ENCODE measurements around the gene SCFD2. TPM values are rescaled to one million over a fixed set of nuclear protein-coding genes. Genes with fewer than 3 reads are reported as not detected.

Gene SCFD2
- total RNA-seq, 1 donor from 2014 or later, result 11.9 TPM

DNA sequence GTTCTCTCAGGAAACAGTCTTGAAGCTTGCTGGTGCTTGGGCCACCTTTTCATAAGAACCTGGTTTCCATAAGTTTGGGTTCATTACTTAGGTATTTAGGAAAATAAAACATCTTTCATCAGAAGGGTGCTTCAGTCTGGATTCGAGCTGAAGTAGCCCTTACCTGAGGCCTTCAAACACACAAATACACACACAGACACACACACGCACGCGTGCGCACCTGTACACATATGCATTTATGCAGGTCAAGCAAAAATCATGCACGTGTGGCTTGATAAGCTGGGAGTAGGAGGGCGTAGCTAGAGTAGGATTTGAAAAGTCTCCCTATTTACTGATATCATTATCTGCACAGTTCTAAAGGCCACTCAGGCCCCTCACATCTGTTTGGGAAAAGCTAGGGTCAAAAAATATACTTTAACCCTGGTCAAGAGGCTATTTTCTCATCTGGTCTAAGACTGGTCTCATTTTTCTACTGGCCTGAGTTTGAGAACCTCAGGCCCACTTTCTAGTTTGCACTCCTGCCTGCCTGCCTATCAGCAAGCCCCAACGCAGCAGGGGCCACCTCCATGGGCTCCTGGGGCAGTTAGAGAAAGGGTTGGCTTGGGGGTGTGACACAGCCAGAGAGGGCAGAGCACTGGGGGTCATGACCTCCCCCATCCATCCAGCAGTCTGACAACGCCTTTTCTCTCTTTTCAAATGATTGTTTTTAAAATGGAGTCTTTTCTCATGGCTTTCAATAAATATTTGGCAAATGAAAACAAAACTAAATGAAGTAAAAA lies 439.5 kb downstream of the SCFD2 start:
- no peaks in the 10 kb centered on the region for H3K79me2 ChIP-seq (ENCODE audit: insufficient read depth, low read length)
- TF ChIP-seq, protein P1, sequence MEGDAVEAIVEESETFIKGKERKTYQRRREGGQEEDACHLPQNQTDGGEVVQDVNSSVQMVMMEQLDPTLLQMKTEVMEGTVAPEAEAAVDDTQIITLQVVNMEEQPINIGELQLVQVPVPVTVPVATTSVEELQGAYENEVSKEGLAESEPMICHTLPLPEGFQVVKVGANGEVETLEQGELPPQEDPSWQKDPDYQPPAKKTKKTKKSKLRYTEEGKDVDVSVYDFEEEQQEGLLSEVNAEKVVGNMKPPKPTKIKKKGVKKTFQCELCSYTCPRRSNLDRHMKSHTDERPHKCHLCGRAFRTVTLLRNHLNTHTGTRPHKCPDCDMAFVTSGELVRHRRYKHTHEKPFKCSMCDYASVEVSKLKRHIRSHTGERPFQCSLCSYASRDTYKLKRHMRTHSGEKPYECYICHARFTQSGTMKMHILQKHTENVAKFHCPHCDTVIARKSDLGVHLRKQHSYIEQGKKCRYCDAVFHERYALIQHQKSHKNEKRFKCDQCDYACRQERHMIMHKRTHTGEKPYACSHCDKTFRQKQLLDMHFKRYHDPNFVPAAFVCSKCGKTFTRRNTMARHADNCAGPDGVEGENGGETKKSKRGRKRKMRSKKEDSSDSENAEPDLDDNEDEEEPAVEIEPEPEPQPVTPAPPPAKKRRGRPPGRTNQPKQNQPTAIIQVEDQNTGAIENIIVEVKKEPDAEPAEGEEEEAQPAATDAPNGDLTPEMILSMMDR (IDR thresholded peaks at IDR 0.05; ENCODE audit: insufficient read depth, low read depth, low read length), result no peak
- TF ChIP-seq EZH2 (IDR thresholded peaks at IDR 0.05; ENCODE audit: insufficient read depth, low read length), result no peak
- no peak overlapping the region for H2AFZ ChIP-seq (ENCODE audit: low read depth, low read length)
- H3K4me3 Mint-ChIP-seq (ENCODE audit: unreplicated experiment), result no peak overlapping the region
- no peaks in the 10 kb centered on the region for H3K27me3 Mint-ChIP-seq (ENCODE audit: low read depth, unreplicated experiment)
- H3K9me3 Mint-ChIP-seq (ENCODE audit: unreplicated experiment), result no peaks in the 10 kb centered on the region
- H3K4me2 ChIP-seq (ENCODE audit: low read length), result peak overlapping the region; percentile 30
- no peak for DNase-seq (ENCODE audit: low read depth)
- no peaks in the 10 kb centered on the region for H3K9me3 ChIP-seq (ENCODE audit: insufficient read depth, low read depth, low read length)
- H3K36me3 ChIP-seq (ENCODE audit: insufficient read depth, low read length), result no peaks in the 10 kb centered on the region
- no peaks in the 10 kb centered on the region for H3K36me3 Mint-ChIP-seq (ENCODE audit: low read depth, unreplicated experiment)
- no peak for FAIRE-seq
- H3K4me3 ChIP-seq (ENCODE audit: insufficient read depth, low read depth, low read length), result no peak overlapping the region
- no peak overlapping the region for H3K27ac Mint-ChIP-seq (ENCODE audit: unreplicated experiment)
- no peak overlapping the region for H3K27ac ChIP-seq (ENCODE audit: low read depth, low read length)
- H3K4me1 ChIP-seq (ENCODE audit: insufficient read depth, low read length), result peaks cover 3% of the 10 kb centered on the region
- no peaks in the 10 kb centered on the region for H3K27me3 ChIP-seq (ENCODE audit: insufficient read depth, low read length)
- no peaks in the 10 kb centered on the region for H4K20me1 ChIP-seq (ENCODE audit: insufficient read depth, low read length)
- no peak overlapping the region for H3K9ac ChIP-seq (ENCODE audit: low read length)
- peaks cover 6% of the 10 kb centered on the region for H3K4me1 Mint-ChIP-seq (ENCODE audit: low read depth, unreplicated experiment)

DNA sequence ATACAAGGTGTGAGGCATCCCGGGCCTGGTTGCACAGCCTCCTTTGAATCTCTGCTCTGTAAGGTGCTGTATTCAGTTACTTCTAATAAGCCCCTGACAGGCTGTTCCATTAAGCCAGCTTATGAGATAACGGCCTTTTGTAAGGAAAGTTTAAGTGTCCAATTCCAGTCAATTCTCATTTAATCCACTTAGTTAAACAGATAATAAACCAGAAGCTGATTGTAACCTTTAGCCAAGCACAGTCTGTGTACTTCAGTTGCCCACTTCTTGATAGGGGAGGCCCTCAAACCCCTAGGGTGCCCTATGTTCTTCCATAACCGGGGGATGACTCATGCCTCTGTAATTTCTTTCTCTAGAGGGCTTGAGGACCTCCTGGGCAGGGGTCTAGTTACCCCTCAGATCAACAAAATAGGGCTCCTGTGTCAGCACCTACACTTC lies 440.3 kb downstream of the SCFD2 start:
- H3K4me3 Mint-ChIP-seq (ENCODE audit: unreplicated experiment), result no peak overlapping the region
- FAIRE-seq (no peak), DNase-seq (ENCODE audit: low read depth) (peak; percentile 8)
- no peak overlapping the region for H2AFZ ChIP-seq (ENCODE audit: low read depth, low read length)
- no peak overlapping the region for H3K27ac Mint-ChIP-seq (ENCODE audit: unreplicated experiment)
- no peaks in the 10 kb centered on the region for H3K79me2 ChIP-seq (ENCODE audit: insufficient read depth, low read length)
- H3K9me3 Mint-ChIP-seq (ENCODE audit: unreplicated experiment), result no peaks in the 10 kb centered on the region
- H3K27me3 ChIP-seq (ENCODE audit: insufficient read depth, low read length), result no peaks in the 10 kb centered on the region
- H3K27ac ChIP-seq (ENCODE audit: low read depth, low read length), result no peak overlapping the region
- no peaks in the 10 kb centered on the region for H3K36me3 ChIP-seq (ENCODE audit: insufficient read depth, low read length)
- H3K27me3 Mint-ChIP-seq (ENCODE audit: low read depth, unreplicated experiment), result no peaks in the 10 kb centered on the region
- H3K4me1 Mint-ChIP-seq (ENCODE audit: low read depth, unreplicated experiment), result peaks cover 6% of the 10 kb centered on the region
- H3K4me1 ChIP-seq (ENCODE audit: insufficient read depth, low read length), result peaks cover 3% of the 10 kb centered on the region
- H3K4me2 ChIP-seq (ENCODE audit: low read length), result peak overlapping the region; percentile 30
- no peaks in the 10 kb centered on the region for H3K9me3 ChIP-seq (ENCODE audit: insufficient read depth, low read depth, low read length)
- H3K4me3 ChIP-seq (ENCODE audit: insufficient read depth, low read depth, low read length), result no peak overlapping the region
- no peaks in the 10 kb centered on the region for H4K20me1 ChIP-seq (ENCODE audit: insufficient read depth, low read length)
- H3K36me3 Mint-ChIP-seq (ENCODE audit: low read depth, unreplicated experiment), result no peaks in the 10 kb centered on the region
- TF ChIP-seq, protein P1 (IDR thresholded peaks at IDR 0.05; ENCODE audit: insufficient read depth, low read depth, low read length), result no peak
- no peak for TF ChIP-seq EZH2 (IDR thresholded peaks at IDR 0.05; ENCODE audit: insufficient read depth, low read length)
- H3K9ac ChIP-seq (ENCODE audit: low read length), result no peak overlapping the region

DNA sequence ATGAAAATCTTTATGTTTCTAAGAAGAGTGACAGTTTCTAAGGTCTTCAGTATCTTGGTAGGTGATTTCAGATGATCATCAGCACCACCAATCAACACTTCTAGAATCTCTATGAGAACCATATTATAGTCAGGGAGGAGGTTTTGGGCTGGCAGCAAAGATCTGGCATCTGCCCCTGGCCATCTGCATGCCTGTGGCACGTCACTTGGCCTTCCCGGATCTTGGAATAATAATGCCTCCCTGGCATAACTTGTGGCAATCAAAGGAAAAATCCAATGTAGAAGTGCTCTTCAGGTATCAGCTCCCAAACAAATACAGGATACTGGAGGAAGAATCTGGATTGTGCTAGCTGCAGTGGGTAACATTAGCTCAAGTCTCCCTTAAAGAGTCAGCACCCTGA lies 446.4 kb downstream of the SCFD2 start:
- H4K20me1 ChIP-seq (ENCODE audit: insufficient read depth, low read length), result no peaks in the 10 kb centered on the region
- no peak overlapping the region for H3K27ac ChIP-seq (ENCODE audit: low read depth, low read length)
- Mint-ChIP-seq H3K27me3 (ENCODE audit: low read depth, unreplicated experiment) (no peaks in the 10 kb centered on the region), H3K9me3 (ENCODE audit: unreplicated experiment) (no peaks in the 10 kb centered on the region), H3K27ac (ENCODE audit: unreplicated experiment) (no peak overlapping the region), H3K4me1 (ENCODE audit: low read depth, unreplicated experiment) (no peaks in the 10 kb centered on the region), H3K36me3 (ENCODE audit: low read depth, unreplicated experiment) (no peaks in the 10 kb centered on the region), H3K4me3 (ENCODE audit: unreplicated experiment) (no peak overlapping the region)
- H3K36me3 ChIP-seq (ENCODE audit: insufficient read depth, low read length), result no peaks in the 10 kb centered on the region
- no peaks in the 10 kb centered on the region for H3K9me3 ChIP-seq (ENCODE audit: insufficient read depth, low read depth, low read length)
- H3K4me2 ChIP-seq (ENCODE audit: low read length), result no peak overlapping the region
- no peaks in the 10 kb centered on the region for H3K79me2 ChIP-seq (ENCODE audit: insufficient read depth, low read length)
- H3K9ac ChIP-seq (ENCODE audit: low read length), result no peak overlapping the region
- H3K27me3 ChIP-seq (ENCODE audit: insufficient read depth, low read length), result no peaks in the 10 kb centered on the region
- H2AFZ ChIP-seq (ENCODE audit: low read depth, low read length), result no peak overlapping the region
- no peak overlapping the region for H3K4me3 ChIP-seq (ENCODE audit: insufficient read depth, low read depth, low read length)
- DNase-seq (ENCODE audit: low read depth) (no peak), FAIRE-seq (no peak)
- H3K4me1 ChIP-seq (ENCODE audit: insufficient read depth, low read length), result peaks cover 5% of the 10 kb centered on the region
- TF ChIP-seq EZH2 (IDR thresholded peaks at IDR 0.05; ENCODE audit: insufficient read depth, low read length), result no peak
- TF ChIP-seq, protein P1 (IDR thresholded peaks at IDR 0.05; ENCODE audit: insufficient read depth, low read depth, low read length), result no peak

All from astrocyte (in vitro differentiated cells and primary cell).